Activated CD8-positive, alpha-beta T cell treated with anti-CD3 and anti-CD28 coated beads for 36 hours (primary cell): ENCODE results near the gene NDEL1. TPM values are rescaled to one million over a fixed set of nuclear protein-coding genes. Genes with fewer than 3 reads are reported as not detected.

ENCODE experiments used
- ATAC-seq: fragments of 200-7000 bp; cut with Tn5 transposase; one replicate; pipeline ENCODE4 v1.10.0; 2021; ENCODE audit warnings: mild to moderate bottlenecking, moderate library complexity
- CTCF ChIA-PET: fragments of 350-600 bp; sonication (Branson Sonifier 250); formaldehyde crosslinking; loops from one replicate; lab custom pipeline; 2021; ENCODE audit warnings: antibody characterized with exemption; lab: Charles Lee
- POLR2A ChIA-PET: fragments of 350-600 bp; sonication (Branson Sonifier 250); formaldehyde crosslinking; loops from one replicate; lab custom pipeline; 2021; ENCODE audit warnings: antibody characterized with exemption; lab: Charles Lee
- DNase-seq: peaks from one replicate; pipeline ENCODE4 v3.0.0-alpha.2; 2020
- H3K27ac Mint-ChIP-seq: one replicate; pipeline ENCODE4 v1.8.0; 2021; ENCODE audit warnings: mild to moderate bottlenecking, mixed read lengths
- H3K27me3 Mint-ChIP-seq: one replicate; pipeline ENCODE4 v1.8.0; 2021; ENCODE audit warnings: mixed read lengths
- H3K36me3 Mint-ChIP-seq: one replicate; pipeline ENCODE4 v1.8.0; 2021; ENCODE audit warnings: low read depth, mixed read lengths
- H3K4me1 Mint-ChIP-seq: one replicate; pipeline ENCODE4 v1.8.0; 2021; ENCODE audit warnings: low read depth, mixed read lengths
- H3K4me3 Mint-ChIP-seq: one replicate; pipeline ENCODE4 v1.8.0; 2021; ENCODE audit warnings: mild to moderate bottlenecking, moderate library complexity, mixed read lengths
- H3K9me3 Mint-ChIP-seq: one replicate; pipeline ENCODE4 v1.8.0; 2021; ENCODE audit warnings: mixed read lengths
- intact Hi-C: fragments of 100-400 bp; cut with micrococcal nuclease; formaldehyde crosslinking; loops from one replicate; pipeline ENCODE4 v1.10.0; 2022
- total RNA-seq, 2 experiments: library from RNA; stranded (reverse); gene quantifications; one replicate each; pipeline ENCODE4 v1.2.3, GENCODE V29; 2021
- TF ChIP-seq, protein P1 (sequence below): fragments of 200-600 bp; IDR thresholded peaks from one replicate; pipeline ENCODE4 v1.8.0; 2022; ENCODE audit warnings: antibody characterized with exemption, mild to moderate bottlenecking

The NDEL1 gene
- total RNA-seq, 2 experiments from 2014 or later = 48.1 to 53.9 TPM

DNA sequence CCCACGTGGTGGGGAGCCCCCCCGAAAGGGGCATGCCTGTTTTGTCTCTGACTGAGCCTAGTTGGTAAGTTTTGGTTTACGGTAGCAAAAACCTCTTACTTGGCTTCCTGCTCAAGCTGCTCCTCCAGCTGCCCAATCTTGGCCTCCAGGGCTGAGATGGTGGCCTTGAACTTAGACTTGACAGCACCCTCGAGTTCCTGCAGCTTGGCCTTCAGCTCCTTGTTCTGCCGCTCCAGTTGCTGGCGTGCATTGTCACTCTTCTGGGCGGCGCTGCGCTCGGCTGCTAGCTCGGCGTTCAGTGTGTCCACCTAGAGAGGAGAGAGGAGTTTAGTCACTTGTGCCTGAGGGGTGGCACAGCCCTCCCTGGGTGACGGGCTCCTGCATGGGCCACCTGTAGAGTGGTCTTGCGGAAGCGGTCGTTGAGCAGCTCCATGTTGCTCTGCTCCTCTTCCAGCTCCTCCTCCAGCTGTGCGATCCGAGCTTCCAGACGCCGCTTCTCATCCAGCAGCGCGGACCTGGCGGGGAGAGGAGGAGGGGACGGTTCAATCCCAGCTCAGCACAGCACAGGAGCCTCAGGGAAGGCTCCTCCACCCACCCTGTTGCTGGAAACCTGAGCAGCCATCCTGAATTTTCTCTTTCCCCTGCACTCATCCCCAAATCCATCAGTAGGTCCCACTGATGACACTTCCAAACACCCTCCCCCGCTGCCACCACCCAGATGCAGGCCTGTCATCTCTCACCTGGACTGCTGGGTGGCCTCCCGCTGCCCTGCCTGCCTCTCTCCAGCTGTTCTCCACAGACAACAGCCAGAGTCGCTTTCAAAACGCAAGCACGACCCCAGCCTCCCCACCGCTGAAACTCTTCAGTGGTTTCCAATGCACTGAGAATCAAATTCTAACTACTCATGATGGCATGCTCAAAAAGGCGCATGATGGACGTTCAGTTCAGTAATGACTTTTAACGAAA, 44.6 kb downstream of the NDEL1 start:
- H3K27ac Mint-ChIP-seq = no peak overlapping the region
- peaks cover 11% of the 10 kb centered on the region for H3K9me3 Mint-ChIP-seq
- ChIA-PET POLR2A (interaction anchor here (1.2 kb wide), 1 partner anchor 9 kb away, joined by 4 read pairs; no protein-coding TSS in a partner anchor), CTCF (no interaction called here)
- H3K36me3 Mint-ChIP-seq = peaks cover 46% of the 10 kb centered on the region
- no peak overlapping the region for H3K4me3 Mint-ChIP-seq
- DNase-seq (no peak), ATAC-seq (no peak)
- H3K4me1 Mint-ChIP-seq = no peaks in the 10 kb centered on the region
- intact Hi-C loops = no loop called here
- no peaks in the 10 kb centered on the region for H3K27me3 Mint-ChIP-seq
- TF ChIP-seq, protein P1, sequence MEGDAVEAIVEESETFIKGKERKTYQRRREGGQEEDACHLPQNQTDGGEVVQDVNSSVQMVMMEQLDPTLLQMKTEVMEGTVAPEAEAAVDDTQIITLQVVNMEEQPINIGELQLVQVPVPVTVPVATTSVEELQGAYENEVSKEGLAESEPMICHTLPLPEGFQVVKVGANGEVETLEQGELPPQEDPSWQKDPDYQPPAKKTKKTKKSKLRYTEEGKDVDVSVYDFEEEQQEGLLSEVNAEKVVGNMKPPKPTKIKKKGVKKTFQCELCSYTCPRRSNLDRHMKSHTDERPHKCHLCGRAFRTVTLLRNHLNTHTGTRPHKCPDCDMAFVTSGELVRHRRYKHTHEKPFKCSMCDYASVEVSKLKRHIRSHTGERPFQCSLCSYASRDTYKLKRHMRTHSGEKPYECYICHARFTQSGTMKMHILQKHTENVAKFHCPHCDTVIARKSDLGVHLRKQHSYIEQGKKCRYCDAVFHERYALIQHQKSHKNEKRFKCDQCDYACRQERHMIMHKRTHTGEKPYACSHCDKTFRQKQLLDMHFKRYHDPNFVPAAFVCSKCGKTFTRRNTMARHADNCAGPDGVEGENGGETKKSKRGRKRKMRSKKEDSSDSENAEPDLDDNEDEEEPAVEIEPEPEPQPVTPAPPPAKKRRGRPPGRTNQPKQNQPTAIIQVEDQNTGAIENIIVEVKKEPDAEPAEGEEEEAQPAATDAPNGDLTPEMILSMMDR = no peak

DNA sequence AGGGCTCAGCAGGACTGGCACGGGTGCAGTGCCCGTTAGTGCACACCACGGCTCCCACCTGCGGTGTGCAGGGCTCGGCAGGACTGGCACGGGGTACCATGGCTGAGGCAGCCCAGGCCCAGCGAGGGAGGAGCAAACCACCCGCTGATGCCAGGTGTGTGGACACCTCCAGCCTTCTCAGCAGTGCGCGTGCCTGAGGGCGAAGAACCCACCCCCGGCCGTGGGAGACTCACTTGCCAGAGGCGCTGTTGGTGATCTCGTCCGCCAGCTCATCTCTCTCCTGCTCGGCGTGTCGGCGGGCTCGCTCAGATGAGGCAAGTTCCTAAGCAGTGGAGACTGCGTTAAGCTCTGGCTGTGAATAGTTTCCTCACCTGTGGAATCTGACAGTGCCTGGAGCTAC, 45.4 kb downstream of the NDEL1 start:
- CTCF ChIA-PET = no interaction called here
- H3K27ac Mint-ChIP-seq = no peak overlapping the region
- POLR2A ChIA-PET = interaction anchor here (1.2 kb wide), 1 partner anchor 10 kb away, joined by 4 read pairs; no protein-coding TSS in a partner anchor
- no peak overlapping the region for H3K4me3 Mint-ChIP-seq
- DNase-seq = no peak
- H3K36me3 Mint-ChIP-seq = peaks cover 41% of the 10 kb centered on the region
- TF ChIP-seq, protein P1 = no peak
- H3K9me3 Mint-ChIP-seq = peaks cover 11% of the 10 kb centered on the region
- intact Hi-C loops = no loop called here
- H3K4me1 Mint-ChIP-seq = no peaks in the 10 kb centered on the region
- ATAC-seq = no peak
- no peaks in the 10 kb centered on the region for H3K27me3 Mint-ChIP-seq

DNA sequence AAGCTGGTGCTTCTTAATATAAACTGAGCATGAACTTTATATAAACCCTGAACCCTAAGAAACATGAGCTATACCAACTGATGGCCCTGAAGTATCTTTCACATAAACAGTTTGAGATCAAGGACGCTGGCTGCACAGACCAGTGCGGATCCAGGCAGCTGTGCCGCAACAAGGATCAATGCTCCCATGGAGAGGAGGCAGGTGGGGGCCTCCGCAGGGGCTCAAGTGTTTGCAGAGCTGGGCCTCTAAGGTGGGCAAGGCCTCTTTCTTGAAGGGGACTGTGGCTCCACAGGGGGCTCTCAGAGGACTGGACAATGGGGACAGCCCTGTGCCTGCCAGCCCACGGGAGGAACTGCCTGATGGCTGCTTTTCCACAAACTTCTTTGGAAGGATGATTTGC, 46.0 kb downstream of the NDEL1 start:
- intact Hi-C loops = no loop called here
- CTCF ChIA-PET = interaction anchor here (2.2 kb wide), 1 partner anchor 304 kb away, joined by 5 read pairs; no protein-coding TSS in a partner anchor
- Mint-ChIP-seq H3K9me3 (peaks cover 11% of the 10 kb centered on the region), H3K36me3 (peaks cover 41% of the 10 kb centered on the region), H3K27me3 (no peaks in the 10 kb centered on the region), H3K4me3 (no peak overlapping the region), H3K27ac (no peak overlapping the region), H3K4me1 (no peaks in the 10 kb centered on the region)
- DNase-seq (no peak), ATAC-seq (no peak)
- TF ChIP-seq, protein P1 = no peak
- POLR2A ChIA-PET = no interaction called here

DNA sequence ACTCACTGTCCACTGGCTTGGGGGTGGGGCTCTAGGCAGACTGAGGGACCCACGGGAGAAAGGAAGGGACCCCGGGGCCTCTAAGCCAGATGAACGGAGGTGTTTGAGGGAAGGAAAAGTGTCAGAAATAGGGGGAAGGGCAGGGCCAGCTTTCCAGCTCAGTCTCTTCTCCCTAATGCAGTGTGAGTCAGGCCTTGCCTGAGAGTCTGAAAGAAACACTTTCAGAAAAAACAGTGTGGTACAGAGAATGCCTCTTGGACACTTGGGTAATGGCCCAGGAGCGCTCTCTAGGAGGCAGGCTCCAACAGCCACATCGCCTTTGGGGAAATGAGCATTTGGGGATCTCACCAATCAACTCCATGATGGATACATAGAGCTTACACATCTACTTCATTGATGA, 46.9 kb downstream of the NDEL1 start:
- no peaks in the 10 kb centered on the region for H3K4me1 Mint-ChIP-seq
- H3K36me3 Mint-ChIP-seq = peaks cover 45% of the 10 kb centered on the region
- no peak overlapping the region for H3K27ac Mint-ChIP-seq
- intact Hi-C loops = no loop called here
- ATAC-seq (no peak), DNase-seq (no peak)
- POLR2A ChIA-PET = no interaction called here
- TF ChIP-seq, protein P1 = no peak
- no peaks in the 10 kb centered on the region for H3K27me3 Mint-ChIP-seq
- H3K4me3 Mint-ChIP-seq = no peak overlapping the region
- CTCF ChIA-PET = interaction anchor here (0.6 to 2.2 kb wide), 2 partner anchors 303 to 1757 kb away, joined by 3 to 5 read pairs; no protein-coding TSS in a partner anchor
- H3K9me3 Mint-ChIP-seq = peaks cover 11% of the 10 kb centered on the region

DNA sequence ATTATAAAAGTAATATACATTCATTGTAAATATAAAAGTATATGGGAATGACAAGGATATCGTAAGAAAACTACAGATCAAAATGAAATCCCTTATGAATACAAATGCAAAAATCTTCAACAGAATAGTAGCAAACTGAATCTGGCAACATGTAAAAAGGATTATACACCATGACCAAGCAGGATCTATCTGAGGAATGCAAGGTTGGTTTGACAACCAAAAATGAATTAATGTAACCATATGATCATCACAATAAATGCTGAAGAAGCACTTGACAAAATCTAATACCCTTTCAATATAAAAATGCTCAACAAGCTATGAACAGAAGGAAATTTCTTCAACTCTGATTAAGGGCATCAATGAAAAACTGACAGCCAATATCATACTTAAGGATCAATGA, 48.8 kb downstream of the NDEL1 start:
- no peak overlapping the region for H3K27ac Mint-ChIP-seq
- peaks cover 40% of the 10 kb centered on the region for H3K36me3 Mint-ChIP-seq
- DNase-seq = no peak
- CTCF ChIA-PET = interaction anchor here (1.2 kb wide), 1 partner anchor 37 kb away, joined by 3 read pairs; no protein-coding TSS in a partner anchor
- intact Hi-C loops = no loop called here
- H3K27me3 Mint-ChIP-seq = no peaks in the 10 kb centered on the region
- no peak overlapping the region for H3K4me3 Mint-ChIP-seq
- ATAC-seq = no peak
- TF ChIP-seq, protein P1 = no peak
- no peaks in the 10 kb centered on the region for H3K4me1 Mint-ChIP-seq
- POLR2A ChIA-PET = no interaction called here
- peaks cover 11% of the 10 kb centered on the region for H3K9me3 Mint-ChIP-seq
